B cell (primary cell): ENCODE measurements around the gene SMARCD2. TPM values are rescaled to one million over a fixed set of nuclear protein-coding genes. Genes with fewer than 3 reads are reported as not detected.
A peak's percentile ranks its signal among the peaks of the same experiment; 100 is the strongest.

Experiments
- ATAC-seq: fragments of 200-7000 bp; cut with Tn5 transposase; one replicate; pipeline ENCODE4 v1.10.0; 2021; ENCODE audit warnings: low read depth, mild to moderate bottlenecking, moderate number of reproducible peaks, moderate library complexity
- CTCF ChIA-PET: fragments of 350-600 bp; sonication (Branson Sonifier 250); formaldehyde crosslinking; loops from one replicate; lab custom pipeline; 2021; ENCODE audit warnings: antibody characterized with exemption, inconsistent platforms; lab: Charles Lee
- POLR2A ChIA-PET: fragments of 350-600 bp; sonication (Branson Sonifier 250); formaldehyde crosslinking; loops from one replicate; lab custom pipeline; 2021; ENCODE audit warnings: antibody characterized with exemption; lab: Charles Lee
- DNase-seq: peaks from one replicate; pipeline ENCODE4 v3.0.0; 2013
- H2AFZ ChIP-seq: 2 replicates; pipeline ENCODE4 v1.6.1; 2012; ENCODE audit warnings: mild to moderate bottlenecking, low read depth, low read length; ENCODE audit not compliant: insufficient read depth, poor library complexity, severe bottlenecking
- H3K27ac ChIP-seq, 2 donors: 1 replicate in 1 of 2; 2 replicates in 1 of 2; pipeline ENCODE4 v1.5.1; 2012 to 2013; ENCODE audit warnings: low read length in 2 of 2, mild to moderate bottlenecking in 2 of 2, moderate library complexity in 1 of 2
- H3K27me3 ChIP-seq, 4 experiments: fragments of 200-600 bp in 1 of 4; sonication (generic) in 1 of 4; replicated peaks in 1 of 4; 1 replicate in 2 of 4; 2 replicates in 2 of 4; pipeline versions ENCODE4 v1.6.1 to v1.7.0; 2013 to 2016; ENCODE audit warnings: low read length in 3 of 4, mild to moderate bottlenecking in 2 of 4, mixed read lengths in 1 of 4, moderate library complexity in 1 of 4; ENCODE audit not compliant: insufficient read depth in 4 of 4, control insufficient read depth in 3 of 4; ENCODE audit errors: control extremely low read depth in 1 of 4
- H3K36me3 ChIP-seq, 2 experiments: replicated peaks in 1 of 2; 1 replicate in 1 of 2; 2 replicates in 1 of 2; pipeline versions ENCODE4 v1.6.1 to v1.7.1; 2013; ENCODE audit warnings: low read length in 1 of 2; ENCODE audit not compliant: insufficient read depth in 2 of 2, control insufficient read depth in 1 of 2; ENCODE audit errors: control extremely low read depth in 1 of 2, extremely low read depth in 1 of 2
- H3K4me1 ChIP-seq, 2 donors: fragments of 200-600 bp in 1 of 2; sonication (generic) in 1 of 2; 1 replicate in 1 of 2; 2 replicates in 1 of 2; pipeline versions ENCODE4 v1.5.1 to v1.6.1; 2013 to 2017; ENCODE audit warnings: low read length in 2 of 2; ENCODE audit not compliant: control insufficient read depth in 2 of 2, insufficient read depth in 2 of 2
- H3K4me2 ChIP-seq: replicated peaks from 2 replicates; pipeline ENCODE3; 2012; ENCODE audit warnings: mild to moderate bottlenecking, low read depth, low read length; ENCODE audit not compliant: poor library complexity, severe bottlenecking
- H3K4me3 ChIP-seq, 5 experiments: fragments of 200-600 bp in 1 of 5; sonication (generic) in 1 of 5; 1 replicate in 3 of 5; 2 replicates in 2 of 5; pipeline versions ENCODE4 v1.5.1 to v1.7.0; 2011 to 2016; ENCODE audit warnings: low read length in 4 of 5, mild to moderate bottlenecking in 4 of 5, low read depth in 2 of 5, control low read depth in 1 of 5, moderate library complexity in 1 of 5; ENCODE audit not compliant: insufficient read depth in 1 of 5; ENCODE audit errors: control extremely low read depth in 1 of 5, extremely low read depth in 1 of 5
- H3K79me2 ChIP-seq: fragments of 200-600 bp; sonication (generic); one replicate; pipeline ENCODE4 v1.6.0; 2016; ENCODE audit warnings: low read length; ENCODE audit not compliant: control insufficient read depth, insufficient read depth
- H3K9ac ChIP-seq: fragments of 200-600 bp; sonication (generic); 2 replicates; pipeline ENCODE4 v1.6.1; 2017; ENCODE audit warnings: mild to moderate bottlenecking, low read length, moderate library complexity
- H3K9me3 ChIP-seq, 3 donors: one replicate each; pipeline versions ENCODE4 v1.6.1 to v1.7.1; 2013; ENCODE audit warnings: low read length in 2 of 3; ENCODE audit not compliant: control insufficient read depth in 2 of 3, insufficient read depth in 1 of 3; ENCODE audit errors: control extremely low read depth in 1 of 3
- H4K20me1 ChIP-seq: 2 replicates; pipeline ENCODE4 v1.6.0; 2012; ENCODE audit warnings: mild to moderate bottlenecking, low read length; ENCODE audit not compliant: insufficient read depth, control insufficient read depth, poor library complexity, severe bottlenecking
- H3K27ac Mint-ChIP-seq: one replicate; pipeline ENCODE4 v1.8.0; 2021; ENCODE audit warnings: mixed read lengths
- H3K27me3 Mint-ChIP-seq: one replicate; pipeline ENCODE4 v1.8.0; 2021; ENCODE audit warnings: mixed read lengths
- H3K4me1 Mint-ChIP-seq: one replicate; pipeline ENCODE4 v1.8.0; 2021; ENCODE audit warnings: mixed read lengths
- H3K4me3 Mint-ChIP-seq: one replicate; pipeline ENCODE4 v1.8.0; 2021; ENCODE audit warnings: mixed read lengths
- H3K9me3 Mint-ChIP-seq: one replicate; pipeline ENCODE4 v1.8.0; 2022; ENCODE audit warnings: mixed read lengths; ENCODE audit not compliant: insufficient read depth
- EZH2 ChIP-seq: IDR thresholded peaks from 2 replicates; pipeline ENCODE4 v1.6.1; 2012; ENCODE audit warnings: borderline replicate concordance, low read depth, mild to moderate bottlenecking, moderate library complexity, low read length; ENCODE audit not compliant: insufficient read depth, poor library complexity, severe bottlenecking
- WGBS: methylation state at CpG from one replicate; pipeline ENCODE4 v1.1.5; 2013; ENCODE audit warnings: missing lambda C conversion rate; ENCODE audit not compliant: insufficient coverage; 5-methylcytosine and 5-hydroxymethylcytosine counted together
- intact Hi-C: fragments of 100-400 bp; cut with micrococcal nuclease; formaldehyde crosslinking; loops from one replicate; pipeline ENCODE4 v1.10.0; 2022
- polyA minus RNA-seq: library from RNA; depleted of rRNA, polyadenylated mRNA; stranded (reverse); fragments of >200 nt; gene quantifications from 2 replicates; pipeline ENCODE4 v1.2.3, GENCODE V29; 2012
- polyA plus RNA-seq: library from polyadenylated mRNA; depleted of rRNA; stranded (reverse); fragments of >200 nt; gene quantifications from 2 replicates; pipeline ENCODE4 v1.2.3, GENCODE V29; 2012
- total RNA-seq, 2 donors: library from RNA; stranded (reverse); fragments of 120-200 nt in 1 of 2; gene quantifications; 1 replicate in 1 of 2; 2 replicates in 1 of 2; pipeline versions ENCODE4 v1.2.3 to v1.2.4, GENCODE V29; 2013 to 2022
- TF ChIP-seq, protein P1 (sequence below): fragments of 200-600 bp; IDR thresholded peaks from one replicate; pipeline ENCODE4 v1.8.0; 2022; ENCODE audit warnings: antibody characterized with exemption, mild to moderate bottlenecking

SMARCD2 gene
- total RNA-seq: 124 and 125 TPM in 2 replicates
- total RNA-seq (2013): 86.2 TPM
- 56.9 and 60.6 TPM in 2 replicates for polyA plus RNA-seq
- 151 and 152 TPM in 2 replicates for polyA minus RNA-seq

- H3K4me3 ChIP-seq: peak within 1 kb of the TSS; percentile 65 to 92 (median 89)
- H3K79me2 ChIP-seq: peaks cover 49% of the 10 kb centered on the region
- peaks cover 43% of the 10 kb centered on the region for H3K4me1 Mint-ChIP-seq
Observed at GRCh38 chr17:63842540-63843386, at the start of gene SMARCD2. Gene SMARCD2 (minus strand): TSS chr17:63842685. CDS start chr17:63842674, 11 bp downstream.

More at GRCh38 chr17:63842540-63843386, at the start of gene SMARCD2:
- Mint-ChIP-seq H3K27ac (peak within 1 kb of the TSS; percentile 94), H3K4me3 (peak within 1 kb of the TSS; percentile 94), H3K27me3 (no peaks in the 10 kb centered on the region), H3K9me3 (no peaks in the 10 kb centered on the region)
- Histone ChIP-seq H3K4me1 (peaks cover 35 to 51% of the 10 kb centered on the region in 2 donors), H2AFZ (peak within 1 kb of the TSS; percentile 82), H4K20me1 (peaks cover 44% of the 10 kb centered on the region), H3K4me2 (peak within 1 kb of the TSS; percentile 100), H3K36me3 (peaks cover 0 to 2% of the 10 kb centered on the region in 2 experiments), H3K9me3 (no peaks in the 10 kb centered on the region), H3K27ac (peak within 1 kb of the TSS; percentile 90 to 92), H3K9ac (peak within 1 kb of the TSS; percentile 93), H3K27me3 (no peaks in the 10 kb centered on the region)
- ATAC-seq (peak; percentile 93), DNase-seq (peak; percentile 99)
- TF ChIP-seq, protein P1, sequence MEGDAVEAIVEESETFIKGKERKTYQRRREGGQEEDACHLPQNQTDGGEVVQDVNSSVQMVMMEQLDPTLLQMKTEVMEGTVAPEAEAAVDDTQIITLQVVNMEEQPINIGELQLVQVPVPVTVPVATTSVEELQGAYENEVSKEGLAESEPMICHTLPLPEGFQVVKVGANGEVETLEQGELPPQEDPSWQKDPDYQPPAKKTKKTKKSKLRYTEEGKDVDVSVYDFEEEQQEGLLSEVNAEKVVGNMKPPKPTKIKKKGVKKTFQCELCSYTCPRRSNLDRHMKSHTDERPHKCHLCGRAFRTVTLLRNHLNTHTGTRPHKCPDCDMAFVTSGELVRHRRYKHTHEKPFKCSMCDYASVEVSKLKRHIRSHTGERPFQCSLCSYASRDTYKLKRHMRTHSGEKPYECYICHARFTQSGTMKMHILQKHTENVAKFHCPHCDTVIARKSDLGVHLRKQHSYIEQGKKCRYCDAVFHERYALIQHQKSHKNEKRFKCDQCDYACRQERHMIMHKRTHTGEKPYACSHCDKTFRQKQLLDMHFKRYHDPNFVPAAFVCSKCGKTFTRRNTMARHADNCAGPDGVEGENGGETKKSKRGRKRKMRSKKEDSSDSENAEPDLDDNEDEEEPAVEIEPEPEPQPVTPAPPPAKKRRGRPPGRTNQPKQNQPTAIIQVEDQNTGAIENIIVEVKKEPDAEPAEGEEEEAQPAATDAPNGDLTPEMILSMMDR: no peak
- no peak for TF ChIP-seq EZH2
- under 1% methylated on average over 91 of the region's 92 CpGs for WGBS
- POLR2A ChIA-PET: interaction anchor here (0.5 to 2.2 kb wide), 19 partner anchors 10 to 1249 kb away, joined by 3 to 23 read pairs (median 6); partner anchors contain the start of genes CCDC47, CEP95, DDX42 and FTSJ3
- intact Hi-C loops: loop anchor here (1.0 to 2.0 kb wide), 7 partner anchors 15 to 292 kb away; partner anchors contain the start of genes CCDC47, DCAF7, ERN1 and FTSJ3
- CTCF ChIA-PET: interaction anchor here (0.6 to 2.1 kb wide), 7 partner anchors 8 to 417 kb away, joined by 3 to 10 read pairs (median 4); no protein-coding TSS in a partner anchor
